IMR-90 (cell line): ENCODE measurements around the gene PARP2. TPM values are rescaled to one million over a fixed set of nuclear protein-coding genes. Genes with fewer than 3 reads are reported as not detected.

Experiments
- ATAC-seq: fragments of 200-7000 bp; cut with Tn5 transposase; 2 replicates; pipeline ENCODE4 v1.9.1; 2020; ENCODE audit warnings: low read depth, mild to moderate bottlenecking, moderate library complexity
- BruUV-seq: library from RNA; stranded (reverse); fragments of 400-500 nt; replicated peaks from 2 replicates; lab custom pipeline; 2021; lab: Mats Ljungman, UMichigan
- CTCF ChIA-PET: fragments of 300-600 bp; formaldehyde crosslinking; extraction: SDS; loops from one replicate; lab custom pipeline; 2021; ENCODE audit warnings: antibody characterized with exemption; lab: Yijun Ruan, JAX
- POLR2A ChIA-PET: fragments of 300-600 bp; sonication (Branson Sonifier 250); formaldehyde crosslinking; loops from one replicate; lab custom pipeline; 2022; ENCODE audit warnings: antibody characterized with exemption; ENCODE audit not compliant: unreplicated experiment; lab: Charles Lee
- DNase-seq: peaks from one replicate; pipeline ENCODE4 v3.0.0; 2013
- H2AFZ ChIP-seq: replicated peaks from 2 replicates; pipeline ENCODE3; 2013; ENCODE audit warnings: low read length, mild to moderate bottlenecking; ENCODE audit not compliant: poor library complexity
- H2AK5ac ChIP-seq: 2 replicates; pipeline ENCODE4 v1.6.1; 2013; ENCODE audit warnings: low read depth, low read length, inconsistent platforms
- H2AK9ac ChIP-seq: replicated peaks from 2 replicates; pipeline ENCODE3; 2013; ENCODE audit warnings: mild to moderate bottlenecking, low read depth, low read length, moderate library complexity; ENCODE audit not compliant: poor library complexity
- H2BK120ac ChIP-seq: 2 replicates; pipeline ENCODE4 v1.6.1; 2013; ENCODE audit warnings: low read depth, low read length, inconsistent platforms
- H2BK15ac ChIP-seq: 3 replicates; pipeline ENCODE4 v1.6.1; 2013; ENCODE audit warnings: low read depth, low read length, inconsistent platforms
- H2BK20ac ChIP-seq: 2 replicates; pipeline ENCODE4 v1.6.1; 2013; ENCODE audit warnings: low read depth, mild to moderate bottlenecking, inconsistent platforms, low read length, moderate library complexity
- H2BK5ac ChIP-seq: 2 replicates; pipeline ENCODE4 v1.6.1; 2013; ENCODE audit warnings: mild to moderate bottlenecking, low read depth, low read length, inconsistent platforms; ENCODE audit not compliant: poor library complexity, severe bottlenecking
- H3K14ac ChIP-seq: replicated peaks from 2 replicates; pipeline ENCODE4 v1.6.1; 2013; ENCODE audit warnings: low read depth, low read length, inconsistent platforms
- H3K18ac ChIP-seq: 2 replicates; pipeline ENCODE4 v1.6.1; 2013; ENCODE audit warnings: low read depth, low read length, control low read depth
- H3K23ac ChIP-seq: 2 replicates; pipeline ENCODE4 v1.6.1; 2013; ENCODE audit warnings: low read depth, low read length, inconsistent platforms
- H3K27ac ChIP-seq: 2 replicates; pipeline ENCODE4 v1.5.1; 2013; ENCODE audit warnings: mild to moderate bottlenecking, control low read depth, low read length; ENCODE audit not compliant: insufficient read depth
- H3K27me3 ChIP-seq: 2 replicates; pipeline ENCODE4 v1.6.1; 2013; ENCODE audit warnings: low read length; ENCODE audit not compliant: control insufficient read depth, insufficient read depth
- H3K36me3 ChIP-seq: 2 replicates; pipeline ENCODE4 v1.6.1; 2013; ENCODE audit warnings: low read length, mixed read lengths; ENCODE audit not compliant: control insufficient read depth, insufficient read depth
- H3K4ac ChIP-seq: 2 replicates; pipeline ENCODE4 v1.6.1; 2013; ENCODE audit warnings: low read depth, low read length, inconsistent platforms
- H3K4me1 ChIP-seq: 2 replicates; pipeline ENCODE4 v1.6.1; 2013; ENCODE audit warnings: low read length, mixed read lengths; ENCODE audit not compliant: control insufficient read depth, insufficient read depth
- H3K4me2 ChIP-seq: 2 replicates; pipeline ENCODE4 v1.6.1; 2013; ENCODE audit warnings: low read depth, mild to moderate bottlenecking, control low read depth, low read length, moderate library complexity
- H3K4me3 ChIP-seq: 2 replicates; pipeline ENCODE4 v1.5.1; 2013; ENCODE audit warnings: low read depth, mild to moderate bottlenecking, control low read depth, low read length, moderate library complexity; ENCODE audit not compliant: insufficient read depth
- H3K56ac ChIP-seq: 2 replicates; pipeline ENCODE4 v1.6.1; 2013; ENCODE audit warnings: low read length, inconsistent platforms; ENCODE audit not compliant: insufficient read depth; ENCODE audit errors: extremely low read depth
- H3K79me1 ChIP-seq, 2 experiments: 2 replicates each; pipeline ENCODE4 v1.6.1; 2013; ENCODE audit warnings: low read length in 2 of 2, inconsistent platforms in 1 of 2, low read depth in 1 of 2
- H3K9ac ChIP-seq: 2 replicates; pipeline ENCODE4 v1.6.1; 2013; ENCODE audit warnings: low read depth, low read length, control low read depth
- H3K9me1 ChIP-seq: 2 replicates; pipeline ENCODE4 v1.6.1; 2013; ENCODE audit warnings: low read length, inconsistent platforms; ENCODE audit not compliant: insufficient read depth
- H3K9me3 ChIP-seq: 2 replicates; pipeline ENCODE4 v1.6.1; 2013; ENCODE audit warnings: low read length; ENCODE audit not compliant: control insufficient read depth, insufficient read depth
- H4K20me1 ChIP-seq: 2 replicates; pipeline ENCODE4 v1.6.1; 2013; ENCODE audit warnings: low read length, inconsistent platforms; ENCODE audit not compliant: insufficient read depth
- H4K5ac ChIP-seq: 2 replicates; pipeline ENCODE4 v1.6.1; 2013; ENCODE audit warnings: mild to moderate bottlenecking, low read depth, low read length, control low read depth
- H4K8ac ChIP-seq, 2 experiments: 2 replicates each; pipeline ENCODE4 v1.6.1; 2013; ENCODE audit warnings: low read depth in 2 of 2, low read length in 2 of 2, control low read depth in 1 of 2, inconsistent platforms in 1 of 2
- H4K91ac ChIP-seq: 2 replicates; pipeline ENCODE4 v1.6.1; 2013; ENCODE audit warnings: low read depth, low read length, inconsistent platforms; ENCODE audit not compliant: insufficient read depth
- CHD1 ChIP-seq: IDR thresholded peaks from 2 replicates; pipeline ENCODE4 v1.6.1; 2012; ENCODE audit warnings: low read depth, low read length, improper control_type of control experiment
- CTCF ChIP-seq: conservative IDR thresholded peaks from 2 replicates; pipeline ENCODE4 v1.5.1; 2012; ENCODE audit warnings: mild to moderate bottlenecking, low read depth, low read length, improper control_type of control experiment
- RAD21 ChIP-seq: IDR thresholded peaks from 2 replicates; pipeline ENCODE4 v1.6.1; 2012; ENCODE audit warnings: low read length, improper control_type of control experiment
- RFX5 ChIP-seq: IDR thresholded peaks from 2 replicates; pipeline ENCODE4 v1.8.0; 2012; ENCODE audit warnings: low read depth, mild to moderate bottlenecking, low read length, moderate library complexity
- SMC3 ChIP-seq: fragments of 150-350 bp; IDR thresholded peaks from 2 replicates; pipeline ENCODE4 v1.6.1; 2016; ENCODE audit warnings: low read depth, mild to moderate bottlenecking, antibody characterized with exemption, low read length, moderate library complexity
- dilution Hi-C: fragments of 300-500 bp; cut with HindIII; formaldehyde crosslinking; loops from one replicate; pipeline ENCODE4 v1.14.3; 2018; ENCODE audit warnings: low sequenced_read_pairs; ENCODE audit not compliant: unreplicated experiment
- in situ Hi-C: fragments of 300-500 bp; cut with MboI; formaldehyde crosslinking; loops from 3 replicates; pipeline ENCODE4 v1.14.3; 2019; ENCODE audit warnings: low sequenced_read_pairs, inconsistent platforms, mixed read lengths
- intact Hi-C: fragments of 100-400 bp; cut with micrococcal nuclease; formaldehyde crosslinking; loops from 2 replicates; pipeline ENCODE4 v1.10.0; 2022
- polyA plus RNA-seq, 3 experiments: library from polyadenylated mRNA; depleted of rRNA; stranded (reverse); fragments of >200 nt; gene quantifications; 2 replicates each; pipeline ENCODE4 v1.2.3, GENCODE V29; 2012; ENCODE audit warnings: low replicate concordance in 1 of 3
- total RNA-seq: library from RNA; depleted of rRNA; stranded (reverse); fragments of >200 nt; gene quantifications from 2 replicates; pipeline ENCODE4 v1.2.3, GENCODE V29; 2012
- TF ChIP-seq, protein P1 (sequence below): fragments of 150-350 bp; IDR thresholded peaks from 2 replicates; pipeline ENCODE4 v1.6.1; 2017; ENCODE audit warnings: mild to moderate bottlenecking, antibody characterized with exemption, low read length, low read depth

Gene PARP2
- total and polyA plus RNA-seq, 2 of the 4 experiments (the other 2 are of a cell fraction), result 11.7 to 19.1 TPM

DNA sequence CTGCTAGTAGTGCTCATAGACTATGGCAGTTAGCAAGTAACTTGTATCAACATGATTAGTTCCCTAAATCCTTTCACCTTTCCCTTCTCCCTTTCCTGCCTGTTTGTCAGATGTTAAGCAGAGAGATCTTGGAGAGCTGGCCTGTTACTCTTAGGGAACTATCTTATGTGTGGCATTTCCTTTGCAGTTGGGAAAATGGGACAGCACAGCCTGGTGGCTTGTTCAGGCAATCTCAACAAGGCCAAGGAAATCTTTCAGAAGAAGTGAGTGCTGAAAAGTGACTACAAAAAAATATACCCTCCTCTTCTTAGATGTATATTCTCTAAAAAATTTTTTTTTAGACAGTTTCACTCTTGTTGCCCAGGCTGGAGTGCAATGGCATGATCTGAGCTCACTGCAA is 7.4 kb downstream of the PARP2 start:
- H3K36me3 ChIP-seq, result peaks cover 35% of the 10 kb centered on the region
- in situ Hi-C loops, result loop anchor here (25.0 kb wide), 1 partner anchor 1061 kb away; no protein-coding TSS in a partner anchor

More for the DNA sequence above, 7.4 kb downstream of the PARP2 start:
- Histone ChIP-seq H3K27ac (no peak overlapping the region), H3K9ac (no peak overlapping the region), H3K4ac (no peak overlapping the region), H3K79me1 (no peaks in the 10 kb centered on the region; a peak in 1 of 4 replicates), H2AK9ac (no peak overlapping the region), H2BK120ac (no peak overlapping the region), H4K20me1 (no peaks in the 10 kb centered on the region), H3K9me3 (no peaks in the 10 kb centered on the region), H2BK20ac (no peak overlapping the region), H4K5ac (no peak overlapping the region), H2BK5ac (no peak overlapping the region), H3K9me1 (no peaks in the 10 kb centered on the region), H4K91ac (no peak overlapping the region), H3K23ac (no peak overlapping the region), H3K18ac (no peak overlapping the region), H3K27me3 (no peaks in the 10 kb centered on the region), H3K4me2 (no peak overlapping the region), H2AFZ (no peak overlapping the region), H3K56ac (no peak overlapping the region), H3K4me3 (no peak overlapping the region), H3K4me1 (no peaks in the 10 kb centered on the region), H3K14ac (no peak overlapping the region), H4K8ac (no peak overlapping the region), H2BK15ac (no peak overlapping the region), H2AK5ac (no peak overlapping the region)
- DNase-seq (peak; percentile 17), ATAC-seq (no peak)
- intact Hi-C loops, result loop anchor here (2.0 kb wide), 1 partner anchor 24 kb away; no protein-coding TSS in a partner anchor
- ChIA-PET CTCF (interaction anchor here (1.9 kb wide), 1 partner anchor 23 kb away, joined by 7 read pairs; no protein-coding TSS in a partner anchor), POLR2A (no interaction called here)
- dilution Hi-C loops, result no loop called here
- 0 out of 2 replicates have a peak, but pooled peaks have one; percentile 22 for TF ChIP-seq CTCF
- no peak for TF ChIP-seq RFX5
- TF ChIP-seq, protein P1, sequence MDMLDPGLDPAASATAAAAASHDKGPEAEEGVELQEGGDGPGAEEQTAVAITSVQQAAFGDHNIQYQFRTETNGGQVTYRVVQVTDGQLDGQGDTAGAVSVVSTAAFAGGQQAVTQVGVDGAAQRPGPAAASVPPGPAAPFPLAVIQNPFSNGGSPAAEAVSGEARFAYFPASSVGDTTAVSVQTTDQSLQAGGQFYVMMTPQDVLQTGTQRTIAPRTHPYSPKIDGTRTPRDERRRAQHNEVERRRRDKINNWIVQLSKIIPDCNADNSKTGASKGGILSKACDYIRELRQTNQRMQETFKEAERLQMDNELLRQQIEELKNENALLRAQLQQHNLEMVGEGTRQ, result no peak
- 0 out of 2 replicates have a peak, but pooled peaks have one; percentile 12 for TF ChIP-seq RAD21
- TF ChIP-seq CHD1, result no peak
- TF ChIP-seq SMC3, result peak; percentile 26; the same call in 1 of the 2 replicates
- no TSS peak for BruUV-seq
